GM21381 (cell line): ENCODE measurements around the gene CTTN.

Experiments used
- ATAC-seq: cut with Tn5 transposase; IDR thresholded peaks from one replicate; pipeline ENCODE4 v1.9.1; 2021; ENCODE audit warnings: mild to moderate bottlenecking, moderate library complexity; ENCODE audit not compliant: unreplicated experiment

The CTTN gene

DNA sequence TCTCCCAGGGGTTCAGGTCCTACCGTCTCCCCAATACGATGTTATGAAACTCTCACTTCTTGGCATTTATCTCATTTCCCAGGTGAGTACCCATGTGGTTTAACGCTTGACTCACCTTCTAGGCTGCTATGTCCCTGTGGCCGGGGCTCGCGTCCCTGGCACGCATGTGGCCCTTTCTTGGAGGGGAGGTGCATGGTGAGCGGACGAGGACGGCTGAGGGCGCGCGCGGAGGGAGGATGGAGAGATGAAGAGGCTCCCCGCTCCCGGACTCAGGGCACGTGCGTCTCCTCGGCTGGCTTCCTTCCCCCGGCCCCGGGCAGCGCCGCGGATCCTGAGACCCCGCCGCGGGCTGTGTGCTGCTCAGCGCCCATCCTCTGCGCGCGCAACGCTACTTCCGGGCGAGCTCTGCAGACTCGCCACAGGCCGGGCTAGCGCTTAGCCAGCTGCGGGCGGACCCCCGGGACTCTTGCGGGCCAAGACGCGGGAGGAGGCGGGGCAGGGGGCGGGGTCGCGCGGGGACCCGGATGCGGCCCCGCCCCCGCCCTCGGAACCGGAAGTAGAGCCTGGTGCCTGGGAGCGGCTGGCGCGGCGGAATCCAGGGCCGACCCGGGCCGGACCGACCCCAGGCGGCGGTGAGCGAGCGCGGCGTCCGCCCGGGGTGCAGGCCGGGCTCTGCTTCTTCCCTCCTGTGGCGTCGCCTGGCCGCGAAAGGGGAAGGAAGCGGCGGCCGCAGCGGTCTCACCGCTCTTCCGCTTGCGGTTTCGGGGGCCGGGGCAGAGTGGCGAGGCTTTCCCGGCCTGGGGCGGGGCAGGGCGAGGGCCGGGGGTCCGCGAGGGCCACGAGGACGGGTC, at the start of gene CTTN:
TSS of gene CTTN (plus strand) at position 547 of the 851 bp plus-strand sequence. CDS start 8,769 bp downstream, outside the sequence.
- ATAC-seq, result peak; percentile 48

GRCh38 chr11:70348608-70349007, 49.7 kb upstream of the CTTN start:
- no peak for ATAC-seq

DNA sequence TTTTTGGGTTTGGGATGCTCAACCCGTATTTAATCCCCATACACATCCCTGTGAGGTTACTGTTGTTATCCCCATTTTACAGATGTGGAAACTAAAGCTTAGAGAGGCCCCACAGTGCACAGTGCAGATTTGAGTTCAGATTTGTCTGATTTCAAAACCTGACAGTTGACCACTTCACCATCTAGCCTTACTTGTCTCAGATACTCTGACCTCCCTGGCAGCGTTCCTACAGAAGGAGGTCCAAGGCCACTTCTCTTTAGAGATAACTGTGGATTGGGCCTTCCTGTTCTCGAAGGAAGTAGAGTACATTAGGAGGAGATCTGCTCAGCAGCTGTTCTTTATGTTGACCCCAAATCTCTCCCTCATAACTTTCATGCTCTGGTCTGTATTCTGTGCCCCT, 46.7 kb upstream of the CTTN start:
- no peak for ATAC-seq

- no peak for ATAC-seq
Observed at GRCh38 chr11:70352100-70352499, 46.2 kb upstream of the CTTN start.

DNA sequence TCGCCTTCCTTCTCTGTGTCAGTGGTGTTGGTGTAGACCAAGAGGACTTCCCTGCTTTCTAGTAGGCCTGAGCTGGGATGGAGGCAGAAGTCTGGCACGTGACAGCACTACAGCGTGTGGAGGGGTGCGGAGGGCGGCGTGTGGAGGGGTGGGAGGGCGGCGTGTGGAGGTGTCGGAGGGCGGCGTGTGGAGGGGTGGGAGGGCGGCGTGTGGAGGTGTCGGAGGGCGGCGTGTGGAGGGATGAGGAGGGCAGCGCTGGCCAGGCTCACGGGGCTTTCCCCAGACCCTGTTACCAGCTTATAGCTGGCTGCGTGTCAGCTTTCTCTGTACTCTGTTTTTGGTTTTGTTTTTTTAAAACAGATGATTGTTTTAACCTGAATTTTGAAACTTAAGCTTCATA, 45.7 kb upstream of the CTTN start:
- no peak for ATAC-seq

DNA sequence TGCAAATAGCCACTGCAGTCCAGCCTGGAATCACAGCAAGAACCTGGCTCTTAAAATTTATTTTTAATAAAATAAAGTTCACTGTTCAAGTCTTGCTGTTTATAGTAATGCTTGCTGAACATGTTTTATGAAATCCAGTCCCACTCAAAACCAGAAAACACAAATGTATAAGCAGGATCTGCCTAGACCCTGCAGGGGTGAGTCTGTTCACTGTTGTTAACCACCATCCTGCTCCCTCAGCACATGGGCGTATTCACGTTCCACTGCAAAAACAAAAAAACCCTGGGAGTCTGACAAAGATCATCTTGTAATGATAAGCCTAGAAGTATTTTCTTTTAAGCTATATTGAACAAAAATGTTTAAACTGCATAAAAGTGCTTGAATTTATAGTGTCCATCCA, 45.0 kb upstream of the CTTN start:
- ATAC-seq, result no peak

DNA sequence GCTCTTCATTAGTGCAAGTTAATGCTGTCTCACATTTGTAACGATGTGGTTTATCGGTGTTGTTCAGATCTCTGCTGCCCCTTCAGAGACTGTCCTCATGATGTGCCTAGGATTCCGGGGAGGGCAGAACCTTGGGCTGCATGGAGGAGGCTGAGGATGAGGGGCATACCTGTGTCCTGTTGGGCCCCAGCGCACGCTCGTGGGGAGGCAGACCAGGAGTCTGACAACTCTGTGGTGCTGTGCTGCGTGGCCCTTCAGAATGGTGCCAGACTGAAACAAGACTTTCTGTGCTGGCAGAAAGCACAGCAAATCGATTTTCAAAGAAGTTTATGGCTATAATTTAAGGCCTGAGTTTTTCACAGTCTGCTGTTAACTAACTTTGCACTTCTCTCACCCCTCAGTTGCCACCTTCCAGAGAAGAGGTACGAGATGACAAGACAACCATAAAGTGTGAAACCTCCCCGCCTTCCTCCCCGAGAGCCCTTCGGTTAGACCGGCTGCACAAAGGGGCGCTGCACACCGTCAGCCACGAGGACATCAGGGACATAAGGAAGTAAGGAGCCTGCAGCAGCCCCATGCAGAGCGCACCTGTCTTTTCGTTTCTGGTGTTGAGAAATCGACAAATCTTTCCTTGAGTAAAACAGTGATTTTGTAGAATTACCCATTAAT, 44.3 kb upstream of the CTTN start:
- ATAC-seq, result no peak

GRCh38 chr11:70354629-70355028, 43.7 kb upstream of the CTTN start:
- no peak for ATAC-seq

DNA sequence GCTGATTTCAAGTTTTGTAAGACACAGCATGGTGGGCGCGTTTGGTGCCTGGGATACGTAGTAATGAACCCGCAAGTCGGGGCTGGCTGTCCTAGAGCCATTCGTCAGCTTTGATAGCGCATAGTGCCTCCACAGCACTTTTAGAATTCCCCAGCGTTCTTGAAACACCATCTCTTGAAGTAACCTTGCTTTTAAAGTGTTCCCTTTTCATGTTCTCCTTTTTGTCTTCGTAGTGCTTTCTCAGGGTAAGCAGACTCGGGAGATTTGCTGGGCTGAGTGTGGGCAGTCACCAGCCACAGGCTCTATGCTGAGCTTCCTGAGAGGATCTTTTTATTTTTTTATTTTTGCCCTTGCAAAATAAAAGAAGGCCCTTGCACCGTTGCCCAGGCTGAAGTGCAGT, 39.6 kb upstream of the CTTN start:
- no peak for ATAC-seq

DNA sequence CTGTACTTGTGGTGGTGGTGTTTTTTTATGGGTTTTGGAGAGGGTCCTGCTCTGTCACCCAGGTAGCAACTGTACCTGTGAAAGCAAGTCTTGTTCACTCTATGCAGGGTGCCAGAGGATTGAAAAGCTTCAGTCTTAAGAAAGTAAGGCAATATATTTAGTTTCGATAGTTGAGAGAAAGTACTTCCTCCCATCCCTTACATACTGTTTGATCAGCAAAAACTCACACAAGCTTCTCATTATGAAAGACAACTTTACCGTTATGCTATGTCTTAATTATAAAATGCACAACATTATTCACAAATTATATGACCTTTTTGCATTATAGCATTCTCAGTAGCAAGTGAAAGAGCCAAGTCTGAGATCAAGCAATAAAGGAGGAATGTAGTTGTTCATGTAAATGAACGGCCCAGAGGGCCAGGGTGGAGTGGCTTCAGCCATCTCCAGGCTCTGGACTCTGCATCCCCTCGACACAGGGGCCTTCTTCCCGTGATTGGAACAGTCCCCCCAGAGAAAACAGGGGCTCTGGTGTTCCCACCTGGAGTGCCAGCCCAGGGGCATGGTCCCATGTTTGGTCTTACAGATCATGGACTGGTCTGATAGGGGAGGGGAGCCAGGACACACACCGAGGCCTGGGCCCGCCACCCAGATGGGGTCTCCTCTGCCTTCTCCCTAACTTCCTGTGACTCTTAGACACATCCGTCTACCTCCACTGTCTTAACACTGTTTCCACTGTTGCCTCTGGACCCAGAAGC, 38.7 kb upstream of the CTTN start:
- ATAC-seq, result no peak

GRCh38 chr11:70360211-70360610, 38.1 kb upstream of the CTTN start:
- ATAC-seq, result no peak

DNA sequence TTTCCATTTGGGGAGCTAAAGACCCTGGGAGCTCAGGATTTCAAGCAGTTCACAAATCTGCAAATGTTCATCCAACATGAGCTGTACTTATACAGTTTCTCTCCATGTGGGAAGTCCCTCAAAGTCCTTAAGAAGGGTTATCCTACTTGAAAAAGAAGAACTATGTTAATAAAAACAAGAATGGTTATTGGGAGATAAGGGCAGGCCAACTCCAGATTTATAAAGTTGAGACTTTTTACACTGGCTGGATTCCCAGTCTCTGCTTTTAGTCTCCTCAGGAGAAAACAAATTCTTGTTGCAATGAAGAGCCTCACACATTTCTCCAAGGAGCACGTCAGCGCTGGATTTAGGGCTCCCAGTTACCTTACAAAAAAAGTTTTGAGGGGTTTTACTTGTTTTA, 34.2 kb upstream of the CTTN start:
- ATAC-seq, result no peak

DNA sequence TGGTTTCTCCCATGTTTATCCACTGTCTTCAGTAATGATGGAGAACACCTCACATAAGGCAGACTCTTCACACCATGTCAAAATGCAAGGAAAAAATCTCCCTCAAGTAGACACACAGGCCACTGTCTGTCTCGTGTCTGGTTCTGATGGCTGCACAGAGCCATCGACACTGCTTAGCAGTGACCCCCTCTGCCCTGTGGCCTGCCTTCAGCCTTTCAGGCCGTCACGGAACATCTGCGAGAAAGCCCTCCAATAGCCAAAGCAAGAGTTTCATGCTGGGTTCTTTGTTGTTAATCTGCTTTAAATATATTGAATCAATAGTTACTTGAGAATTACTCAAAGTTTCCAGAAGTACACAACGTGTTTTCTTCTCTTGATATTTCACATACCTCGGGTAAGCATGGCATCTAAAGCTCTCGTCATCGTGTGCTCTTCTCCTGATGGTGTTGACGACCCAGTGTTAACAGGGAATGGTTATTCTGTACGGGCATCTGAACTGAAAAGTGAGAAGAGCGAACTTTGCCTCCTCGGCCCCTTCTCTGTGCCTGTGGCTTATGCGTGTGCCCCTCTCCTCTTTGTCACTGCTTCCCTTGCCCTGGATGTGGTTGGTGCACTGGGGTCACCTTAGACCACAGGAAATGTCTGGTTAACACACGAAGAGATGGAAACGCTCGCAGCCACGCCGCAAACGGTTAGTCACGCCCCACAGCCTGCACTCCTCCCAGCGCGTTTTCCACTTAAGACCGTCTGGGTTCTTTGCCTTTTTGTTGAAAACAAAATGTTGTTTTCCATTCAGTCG, 33.4 kb upstream of the CTTN start:
- no peak for ATAC-seq

DNA sequence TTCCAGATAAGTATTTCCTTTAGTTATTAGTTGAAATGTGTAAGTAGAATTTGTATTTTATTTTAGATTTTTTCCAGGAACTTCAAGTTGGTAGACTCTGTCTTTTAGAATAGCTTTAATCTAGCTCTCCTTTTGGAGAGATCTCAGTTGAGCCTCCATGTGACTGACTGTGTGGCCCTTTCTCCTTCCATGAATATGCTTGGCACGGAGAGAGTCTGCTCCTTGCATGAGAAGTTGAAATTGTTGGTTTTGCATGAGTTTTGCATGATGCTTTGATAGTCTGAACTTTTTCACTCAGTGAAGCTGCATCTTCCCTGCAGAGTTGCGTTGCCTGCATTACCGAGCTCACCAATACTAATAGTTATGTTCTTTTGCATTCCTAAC, 32.8 kb upstream of the CTTN start:
- no peak for ATAC-seq

GRCh38 chr11:70367071-70367470, 31.3 kb upstream of the CTTN start:
- ATAC-seq, result no peak

GRCh38 chr11:70368961-70369360, 29.4 kb upstream of the CTTN start:
- ATAC-seq, result no peak

GRCh38 chr11:70371241-70371640, 27.1 kb upstream of the CTTN start:
- ATAC-seq, result no peak

GRCh38 chr11:70372076-70372475, 26.3 kb upstream of the CTTN start:
- no peak for ATAC-seq

DNA sequence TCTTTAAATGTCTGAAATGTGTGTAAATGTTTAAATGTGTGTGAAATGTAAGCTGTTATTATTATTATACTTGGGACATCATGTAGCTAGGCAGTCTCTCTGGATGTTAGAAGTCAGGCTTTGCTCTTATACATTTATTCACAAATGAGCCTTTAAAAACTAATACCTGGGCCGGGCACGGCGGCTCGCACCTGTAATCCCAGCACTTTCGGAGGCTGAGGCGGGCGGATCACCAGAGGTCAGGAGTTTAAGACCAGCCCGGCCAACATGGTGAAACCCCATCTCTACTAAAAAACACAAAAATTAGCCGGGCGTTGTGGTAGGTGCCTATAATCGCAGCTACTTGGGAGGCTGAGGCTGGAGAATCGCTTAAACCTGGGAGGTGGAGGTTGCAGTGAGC, 21.7 kb upstream of the CTTN start:
- ATAC-seq, result no peak

- ATAC-seq, result no peak
Observed at GRCh38 chr11:70377645-70378044, 20.7 kb upstream of the CTTN start.
